Thoracic aorta endothelial cell (primary cell): Measurements from ENCODE around the gene CAPN1. TPM values are rescaled to one million over a fixed set of nuclear protein-coding genes. Genes with fewer than 3 reads are reported as not detected.
A peak's percentile ranks its signal among the peaks of the same experiment; 100 is the strongest.

Experiments
- small RNA-seq: library from RNA; depleted of rRNA; stranded (forward); fragments of <200 nt; gene quantifications from one replicate; pipeline ENCODE3, GENCODE V24; 2012
- total RNA-seq: library from RNA; depleted of rRNA; stranded (reverse); fragments of >200 nt; gene quantifications from 2 replicates; pipeline ENCODE4 v1.2.3, GENCODE V29; 2012

CAPN1 gene
- total RNA-seq: 155 and 234 TPM in 2 replicates

GRCh38 chr11:65181569-65182257, at the start of gene CAPN1:
TSS of gene CAPN1 (plus strand) at chr11:65181928. CDS start at chr11:65182702, 774 bp downstream.

GRCh38 chr11:65134240-65134951, 47.3 kb upstream of the CAPN1 start, which contains the start of gene SYVN1:
TSS of gene SYVN1 (minus strand) at chr11:65134519. CDS start at chr11:65133601, 918 bp downstream.

GRCh38 chr11:65170058-65170534, 11.6 kb upstream of the CAPN1 start, which contains the start of gene SPDYC:
TSS of gene SPDYC (plus strand) at chr11:65170233. CDS start at chr11:65171358, 1,125 bp downstream.

Small RNA genes lying within 50 kb of the gene (small RNA-seq; reads per million reads assigned to genes)
- gene HIGD1AP10 (not detected), gene PDCL2P2 (not detected), gene RNU2-23P (6.0 reads per million, percentile 85 among the genes with 10 or more reads in this experiment)

Other genes starting within 250 kb of the CAPN1 start
- gene GPHA2, start 246.0 kb upstream of the CAPN1 start, total RNA-seq: not detected in 2 replicates
- not detected in 2 replicates for gene MAJIN, start 209.8 kb upstream of the CAPN1 start, total RNA-seq
- 0.53 and 2.0 TPM in 2 replicates for gene BATF2, start 185.0 kb upstream of the CAPN1 start, total RNA-seq
- gene ARL2, start 167.8 kb upstream of the CAPN1 start, total RNA-seq: 58.4 and 65.9 TPM in 2 replicates
- gene SNX15, start 154.5 kb upstream of the CAPN1 start, total RNA-seq: 7.6 and 11.6 TPM in 2 replicates
- gene SAC3D1, start 140.7 kb upstream of the CAPN1 start, total RNA-seq: 12.1 and 14.5 TPM in 2 replicates
- 4.4 and 5.2 TPM in 2 replicates for gene NAALADL1, start 123.4 kb upstream of the CAPN1 start, total RNA-seq
- gene CDCA5, start 97.9 kb upstream of the CAPN1 start, total RNA-seq: 18.0 and 28.6 TPM in 2 replicates
- 27.4 and 28.2 TPM in 2 replicates for gene ZFPL1, start 97.7 kb upstream of the CAPN1 start, total RNA-seq
- gene VPS51, start 85.7 kb upstream of the CAPN1 start, total RNA-seq: 127 and 225 TPM in 2 replicates
- gene TM7SF2, start 70.1 kb upstream of the CAPN1 start, total RNA-seq: 15.0 and 20.9 TPM in 2 replicates
- 10.3 and 10.5 TPM in 2 replicates for gene ZNHIT2, start 64.2 kb upstream of the CAPN1 start, total RNA-seq
- gene FAU, start 59.8 kb upstream of the CAPN1 start, total RNA-seq: 269 and 352 TPM in 2 replicates
- 43.0 and 63.3 TPM in 2 replicates for gene MRPL49, start 59.6 kb upstream of the CAPN1 start, total RNA-seq
- 7.4 and 12.1 TPM in 2 replicates for gene SYVN1, start 47.4 kb upstream of the CAPN1 start, total RNA-seq
- not detected in 2 replicates for gene SPDYC, start 11.7 kb upstream of the CAPN1 start, total RNA-seq
- gene POLA2, start 80.0 kb downstream of the CAPN1 start, total RNA-seq: 15.3 and 23.9 TPM in 2 replicates
- gene CDC42EP2, start 132.9 kb downstream of the CAPN1 start, total RNA-seq: 19.5 and 28.3 TPM in 2 replicates
- gene DPF2, start 151.9 kb downstream of the CAPN1 start, total RNA-seq: 45.1 and 49.1 TPM in 2 replicates
- gene TIGD3, start 172.8 kb downstream of the CAPN1 start, total RNA-seq: 0.13 and 0.14 TPM in 2 replicates
- gene SLC25A45, start 200.7 kb downstream of the CAPN1 start, total RNA-seq: 1.6 and 2.1 TPM in 2 replicates
- gene FRMD8, start 204.7 kb downstream of the CAPN1 start, total RNA-seq: 75.7 and 81.5 TPM in 2 replicates
- 374 and 513 TPM in 2 replicates for gene NEAT1, start 240.9 kb downstream of the CAPN1 start, total RNA-seq